ENCODE measurements around the gene ZNF664. TPM values are rescaled to one million over a fixed set of nuclear protein-coding genes. Genes with fewer than 3 reads are reported as not detected.
"Not testable (repeated sequence)": the region's sequence is repeated elsewhere in the genome, so short reads cannot be mapped to it uniquely, and the experiment has no call there.

ZNF664 gene
- total RNA-seq, 2 experiments from 2014 or later: 13.4 to 19.0 TPM

DNA sequence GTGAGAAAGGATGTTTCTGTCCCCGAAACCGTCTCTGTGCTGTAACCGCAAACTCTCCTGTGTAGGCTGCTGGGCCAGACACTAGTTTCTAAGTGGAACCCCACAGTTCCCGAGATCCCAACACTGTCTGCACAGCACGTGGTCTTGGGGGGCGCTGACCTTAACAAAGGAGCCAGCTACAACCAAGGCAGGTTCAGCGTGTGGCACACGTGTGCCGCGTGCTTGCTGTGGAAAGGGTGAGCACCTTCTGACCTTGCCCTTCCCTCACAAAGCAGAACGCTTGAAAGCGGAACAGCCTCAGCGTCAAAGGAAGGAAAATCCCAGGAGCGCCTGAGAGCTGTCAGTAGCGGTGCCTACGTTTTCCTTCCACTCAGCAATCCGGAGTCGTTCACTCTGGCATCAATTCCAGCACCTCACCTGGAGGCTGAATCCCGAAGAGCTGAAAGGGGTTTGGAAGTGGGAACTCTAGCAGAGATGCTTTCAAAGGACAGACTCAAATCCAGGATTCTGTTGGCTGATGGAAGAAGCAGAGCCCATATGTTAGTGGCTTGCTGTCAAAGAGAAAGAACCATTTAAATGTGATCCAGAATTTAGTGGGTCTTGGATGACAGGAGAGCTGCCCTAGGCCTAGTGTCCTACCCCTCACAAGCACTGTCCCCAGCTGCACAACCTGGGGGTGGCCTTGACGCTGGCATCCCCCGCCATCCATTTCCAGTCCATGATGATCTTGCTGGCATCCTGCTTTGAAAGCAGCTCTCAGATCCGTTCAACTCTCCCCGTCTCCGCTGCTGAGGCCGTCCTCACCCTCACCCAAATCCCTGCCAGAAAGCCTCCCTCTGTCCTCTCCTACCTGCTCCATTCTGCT lies 27.5 kb upstream of the ZNF664 start:
- H3K9me3 ChIP-seq (ENCODE audit: control insufficient read depth in 1 of 2, insufficient read depth in 1 of 2, low read length in 2 of 2): peaks cover 5% of the 10 kb centered on the region in 2 experiments
- peaks cover 36% of the 10 kb centered on the region for H3K36me3 ChIP-seq (ENCODE audit: insufficient read depth, low read length)
- Mint-ChIP-seq H3K36me3 (ENCODE audit: low read depth) (peaks cover 41% of the 10 kb centered on the region), H3K4me1 (ENCODE audit: low read depth) (peaks cover 4% of the 10 kb centered on the region), H3K27ac (no peak overlapping the region), H3K9me3 (no peaks in the 10 kb centered on the region), H3K27me3 (no peaks in the 10 kb centered on the region), H3K4me3 (no peak overlapping the region)
- TF ChIP-seq, protein P1, sequence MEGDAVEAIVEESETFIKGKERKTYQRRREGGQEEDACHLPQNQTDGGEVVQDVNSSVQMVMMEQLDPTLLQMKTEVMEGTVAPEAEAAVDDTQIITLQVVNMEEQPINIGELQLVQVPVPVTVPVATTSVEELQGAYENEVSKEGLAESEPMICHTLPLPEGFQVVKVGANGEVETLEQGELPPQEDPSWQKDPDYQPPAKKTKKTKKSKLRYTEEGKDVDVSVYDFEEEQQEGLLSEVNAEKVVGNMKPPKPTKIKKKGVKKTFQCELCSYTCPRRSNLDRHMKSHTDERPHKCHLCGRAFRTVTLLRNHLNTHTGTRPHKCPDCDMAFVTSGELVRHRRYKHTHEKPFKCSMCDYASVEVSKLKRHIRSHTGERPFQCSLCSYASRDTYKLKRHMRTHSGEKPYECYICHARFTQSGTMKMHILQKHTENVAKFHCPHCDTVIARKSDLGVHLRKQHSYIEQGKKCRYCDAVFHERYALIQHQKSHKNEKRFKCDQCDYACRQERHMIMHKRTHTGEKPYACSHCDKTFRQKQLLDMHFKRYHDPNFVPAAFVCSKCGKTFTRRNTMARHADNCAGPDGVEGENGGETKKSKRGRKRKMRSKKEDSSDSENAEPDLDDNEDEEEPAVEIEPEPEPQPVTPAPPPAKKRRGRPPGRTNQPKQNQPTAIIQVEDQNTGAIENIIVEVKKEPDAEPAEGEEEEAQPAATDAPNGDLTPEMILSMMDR (IDR thresholded peaks at IDR 0.05): no peak
- ChIA-PET POLR2A (no interaction called here), CTCF (no interaction called here)
- no peak overlapping the region for H3K4me3 ChIP-seq (ENCODE audit: low read length)
- DNase-seq (no peak), ATAC-seq (ENCODE audit: poor library complexity) (no peak)
- no peaks in the 10 kb centered on the region for H3K4me1 ChIP-seq (ENCODE audit: insufficient read depth, low read length)
- H3K27me3 ChIP-seq (ENCODE audit: control insufficient read depth in 1 of 2, insufficient read depth in 2 of 2, low read length in 2 of 2): no peaks in the 10 kb centered on the region
- intact Hi-C loops (cut with DNase I, micrococcal nuclease): no loop called here
- no peak overlapping the region for H3K27ac ChIP-seq (ENCODE audit: low read depth in 1 of 2, low read length in 2 of 2)

DNA sequence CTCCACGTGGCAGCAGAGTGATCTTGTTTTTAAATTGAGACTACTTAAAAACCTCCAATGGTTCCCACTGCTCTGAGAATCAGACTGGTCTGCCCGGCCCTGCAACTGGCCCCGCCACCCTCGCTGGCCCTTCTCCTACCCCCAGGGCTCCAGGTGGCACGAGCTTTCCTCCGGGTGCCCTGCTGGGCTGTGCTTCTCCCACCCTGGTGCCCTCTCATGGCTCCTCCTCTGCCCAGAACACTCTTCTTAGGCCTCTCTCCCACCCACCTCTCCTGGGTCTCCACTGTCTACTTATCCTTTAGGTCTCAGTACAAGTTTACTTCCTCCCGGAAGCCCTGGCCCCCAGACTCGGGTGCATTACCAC lies 26.9 kb upstream of the ZNF664 start:
- Mint-ChIP-seq H3K27ac (no peak overlapping the region), H3K4me1 (ENCODE audit: low read depth) (peaks cover 4% of the 10 kb centered on the region), H3K9me3 (no peaks in the 10 kb centered on the region), H3K36me3 (ENCODE audit: low read depth) (peaks cover 38% of the 10 kb centered on the region), H3K27me3 (no peaks in the 10 kb centered on the region), H3K4me3 (no peak overlapping the region)
- ChIA-PET POLR2A (interaction anchor here (1.5 kb wide), 1 partner anchor 9 kb away, joined by 3 read pairs; no protein-coding TSS in a partner anchor), CTCF (no interaction called here)
- ATAC-seq (ENCODE audit: poor library complexity): no peak
- H3K27me3 ChIP-seq (ENCODE audit: control insufficient read depth in 1 of 2, insufficient read depth in 2 of 2, low read length in 2 of 2): no peaks in the 10 kb centered on the region
- H3K36me3 ChIP-seq (ENCODE audit: insufficient read depth, low read length): peaks cover 35% of the 10 kb centered on the region
- no peak overlapping the region for H3K4me3 ChIP-seq (ENCODE audit: low read length)
- no peaks in the 10 kb centered on the region for H3K4me1 ChIP-seq (ENCODE audit: insufficient read depth, low read length)
- no peak for DNase-seq
- intact Hi-C loops (cut with DNase I, micrococcal nuclease): no loop called here
- peaks cover 5% of the 10 kb centered on the region in 2 experiments for H3K9me3 ChIP-seq (ENCODE audit: control insufficient read depth in 1 of 2, insufficient read depth in 1 of 2, low read length in 2 of 2)
- TF ChIP-seq, protein P1 (IDR thresholded peaks at IDR 0.05): no peak
- H3K27ac ChIP-seq (ENCODE audit: low read depth in 1 of 2, low read length in 2 of 2): no peak overlapping the region

DNA sequence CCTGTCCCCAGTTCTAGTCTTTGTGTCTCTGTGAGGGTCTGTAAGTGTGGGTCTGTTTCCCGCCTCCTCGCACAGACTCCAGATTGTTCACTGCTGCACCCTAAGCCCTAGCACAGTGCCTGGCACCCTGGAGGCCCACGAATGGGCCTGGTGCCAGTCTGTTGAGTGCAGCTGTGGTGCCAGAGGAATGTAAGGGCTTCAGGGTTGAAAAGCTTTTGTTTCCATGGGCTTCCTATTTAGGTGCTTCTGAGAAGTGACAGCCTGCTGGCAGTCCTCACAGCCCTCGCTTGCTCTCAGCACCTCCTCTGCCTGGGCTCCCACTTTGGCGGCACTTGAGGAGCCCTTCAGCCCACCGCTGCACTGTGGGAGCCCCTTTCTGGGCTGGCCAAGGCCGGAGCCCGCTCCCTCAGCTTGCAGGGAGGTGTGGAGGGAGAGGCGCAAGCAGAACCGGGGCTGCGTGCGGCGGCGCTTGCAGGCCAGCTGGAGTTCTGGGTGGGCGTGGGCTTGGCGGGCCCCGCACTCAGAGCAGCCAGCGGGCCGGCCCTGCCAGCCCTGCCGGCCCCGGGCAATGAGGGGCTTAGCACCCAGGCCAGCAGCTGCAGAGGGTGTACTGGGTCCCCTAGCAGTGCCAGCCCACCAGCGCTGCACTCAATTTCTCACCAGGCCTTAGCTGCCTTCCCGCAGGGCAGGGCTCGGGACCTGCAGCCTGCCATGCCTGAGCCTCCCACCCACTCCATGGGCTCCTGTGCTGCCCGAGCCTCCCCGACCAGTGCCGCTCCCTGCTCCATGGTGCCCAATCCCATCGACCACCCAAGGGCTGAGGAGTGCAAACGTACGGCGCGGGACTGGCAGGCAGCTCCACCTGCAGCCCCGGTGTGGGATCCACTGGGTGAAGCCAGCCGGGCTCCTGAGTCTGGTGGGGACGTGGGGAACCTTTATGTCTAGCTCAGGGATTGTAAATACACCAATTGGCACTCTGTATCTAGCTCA lies 26.2 kb upstream of the ZNF664 start:
- H3K4me3 Mint-ChIP-seq; H3K9me3 Mint-ChIP-seq; H3K4me1 Mint-ChIP-seq (ENCODE audit: low read depth); H3K27me3 ChIP-seq (ENCODE audit: control insufficient read depth in 1 of 2, insufficient read depth in 2 of 2, low read length in 2 of 2); H3K27ac Mint-ChIP-seq; H3K9me3 ChIP-seq (ENCODE audit: control insufficient read depth in 1 of 2, insufficient read depth in 1 of 2, low read length in 2 of 2); H3K27me3 Mint-ChIP-seq; intact Hi-C loops (cut with DNase I, micrococcal nuclease); H3K4me3 ChIP-seq (ENCODE audit: low read length); H3K4me1 ChIP-seq (ENCODE audit: insufficient read depth, low read length); H3K27ac ChIP-seq (ENCODE audit: low read depth in 1 of 2, low read length in 2 of 2); ATAC-seq (ENCODE audit: poor library complexity); DNase-seq: not testable (repeated sequence)
- H3K36me3 ChIP-seq (ENCODE audit: insufficient read depth, low read length): peaks cover 34% of the 10 kb centered on the region
- POLR2A ChIA-PET: interaction anchor here (1.5 kb wide), 1 partner anchor 9 kb away, joined by 3 read pairs; no protein-coding TSS in a partner anchor
- H3K36me3 Mint-ChIP-seq (ENCODE audit: low read depth): peaks cover 31% of the 10 kb centered on the region
- CTCF ChIA-PET: interaction anchor here (1.1 kb wide), 1 partner anchor 37 kb away, joined by 3 read pairs; no protein-coding TSS in a partner anchor

DNA sequence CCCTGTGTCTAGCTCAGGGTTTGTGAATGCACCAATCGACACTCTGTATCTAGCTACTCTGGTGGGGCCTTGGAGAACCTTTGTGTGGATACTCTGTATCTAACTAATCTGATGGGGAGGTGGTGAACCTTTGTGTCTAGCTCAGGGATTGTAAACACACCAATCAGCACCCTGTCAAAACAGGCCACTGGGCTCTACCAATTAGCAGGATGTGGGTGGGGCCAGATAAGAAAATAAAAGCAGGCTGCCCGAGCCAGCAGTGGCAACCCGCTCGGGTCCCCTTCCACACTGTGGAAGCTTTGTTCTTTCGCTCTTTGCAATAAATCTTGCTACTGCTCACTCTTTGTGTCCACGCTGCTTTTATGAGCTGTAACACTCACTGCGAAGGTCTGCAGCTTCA lies 25.5 kb upstream of the ZNF664 start:
- H3K9me3 Mint-ChIP-seq; H3K27ac Mint-ChIP-seq; H3K4me1 ChIP-seq (ENCODE audit: insufficient read depth, low read length); H3K4me3 ChIP-seq (ENCODE audit: low read length); H3K4me1 Mint-ChIP-seq (ENCODE audit: low read depth); H3K27me3 Mint-ChIP-seq; DNase-seq; H3K27ac ChIP-seq (ENCODE audit: low read depth in 1 of 2, low read length in 2 of 2); H3K27me3 ChIP-seq (ENCODE audit: control insufficient read depth in 1 of 2, insufficient read depth in 2 of 2, low read length in 2 of 2); intact Hi-C loops (cut with DNase I, micrococcal nuclease); H3K9me3 ChIP-seq (ENCODE audit: control insufficient read depth in 1 of 2, insufficient read depth in 1 of 2, low read length in 2 of 2); ATAC-seq (ENCODE audit: poor library complexity); H3K4me3 Mint-ChIP-seq: not testable (repeated sequence)
- ChIA-PET POLR2A (interaction anchor here (1.5 kb wide), 1 partner anchor 10 kb away, joined by 3 read pairs; no protein-coding TSS in a partner anchor), CTCF (interaction anchor here (1.1 kb wide), 1 partner anchor 36 kb away, joined by 3 read pairs; no protein-coding TSS in a partner anchor)
- peaks cover 34% of the 10 kb centered on the region for H3K36me3 ChIP-seq (ENCODE audit: insufficient read depth, low read length)
- peaks cover 24% of the 10 kb centered on the region for H3K36me3 Mint-ChIP-seq (ENCODE audit: low read depth)

Data from CD4-positive, alpha-beta T cell (primary cell).